Activated naive CD4-positive, alpha-beta T cell treated with anti-CD3 and anti-CD28 coated beads, Interleukin-2, amount 10 ng/mL, durations not matched to agents 7 days and 5 days (primary cell): ENCODE measurements around the gene HIGD1C.
"Not testable (repeated sequence)": the region's sequence is repeated elsewhere in the genome, so short reads cannot be mapped to it uniquely, and the experiment has no call there.

ENCODE experiments used
- CTCF ChIA-PET: fragments of 350-600 bp; sonication (Branson Sonifier 250); formaldehyde crosslinking; loops from one replicate; lab custom pipeline; 2021; ENCODE audit warnings: antibody characterized with exemption; lab: Charles Lee
- DNase-seq: peaks from one replicate; pipeline ENCODE4 v3.0.0-alpha.2; 2020
- H3K27ac Mint-ChIP-seq: one replicate; pipeline ENCODE4 v1.8.0; 2021; ENCODE audit warnings: mild to moderate bottlenecking, moderate library complexity, mixed read lengths
- H3K27me3 Mint-ChIP-seq: one replicate; pipeline ENCODE4 v1.8.0; 2021; ENCODE audit warnings: mild to moderate bottlenecking, mixed read lengths
- H3K36me3 Mint-ChIP-seq: one replicate; pipeline ENCODE4 v1.8.0; 2021; ENCODE audit warnings: mixed read lengths
- H3K4me1 Mint-ChIP-seq: one replicate; pipeline ENCODE4 v1.8.0; 2021; ENCODE audit warnings: mixed read lengths
- H3K4me3 Mint-ChIP-seq: one replicate; pipeline ENCODE4 v1.8.0; 2021; ENCODE audit warnings: mild to moderate bottlenecking, moderate library complexity, mixed read lengths
- H3K9me3 Mint-ChIP-seq: one replicate; pipeline ENCODE4 v1.8.0; 2021; ENCODE audit warnings: mixed read lengths

HIGD1C gene

DNA sequence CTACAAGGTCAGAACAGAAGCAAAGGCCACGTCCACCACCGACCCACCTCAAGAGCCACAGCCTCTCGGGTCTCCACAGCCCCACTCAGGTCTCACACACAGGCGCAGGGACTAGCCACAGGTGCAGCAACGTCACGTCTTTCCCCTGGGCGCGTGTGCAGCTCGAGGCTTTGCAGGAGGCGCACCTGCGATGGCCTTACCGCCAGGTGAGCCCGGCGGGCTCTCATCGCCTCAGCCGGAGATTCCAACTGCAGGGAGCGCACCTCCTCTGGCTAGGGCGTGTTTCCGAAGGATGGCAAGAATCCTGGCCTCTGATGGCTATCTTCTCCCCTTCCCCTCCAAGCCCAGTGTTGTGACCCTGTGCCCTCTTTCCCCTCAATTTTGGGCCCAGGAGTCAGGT, at the start of gene HIGD1C:
TSS of gene HIGD1C (plus strand) at position 35 of the 400 bp plus-strand sequence. CDS start 1,455 bp downstream, outside the sequence.
- CTCF ChIA-PET = no interaction called here
- Mint-ChIP-seq H3K36me3 (no peaks in the 10 kb centered on the region), H3K4me1 (no peaks in the 10 kb centered on the region), H3K27ac (no peak within 1 kb of the TSS), H3K27me3 (no peaks in the 10 kb centered on the region), H3K9me3 (no peaks in the 10 kb centered on the region), H3K4me3 (no peak within 1 kb of the TSS)
- no peak for DNase-seq

DNA sequence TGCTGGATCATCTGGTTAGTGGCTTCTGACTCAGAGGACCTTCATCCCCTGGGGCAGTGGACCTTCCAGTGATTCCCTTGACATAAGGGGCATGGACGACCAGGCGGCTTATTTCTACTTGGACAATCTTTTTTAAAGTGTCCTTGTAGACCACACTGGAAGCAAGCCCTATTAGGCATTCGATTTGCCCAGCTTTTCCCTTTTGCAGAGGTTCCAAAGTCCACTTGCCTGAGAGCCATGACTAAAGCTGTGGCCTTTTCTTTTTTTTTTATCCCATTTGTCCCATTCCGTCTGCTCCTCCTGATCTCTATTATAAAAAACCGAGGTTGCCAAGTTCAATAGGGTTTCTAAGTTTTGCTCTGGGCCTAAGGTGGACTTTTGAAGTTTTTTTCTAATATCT, 43.9 kb upstream of the HIGD1C start:
- CTCF ChIA-PET = not testable (repeated sequence)

DNA sequence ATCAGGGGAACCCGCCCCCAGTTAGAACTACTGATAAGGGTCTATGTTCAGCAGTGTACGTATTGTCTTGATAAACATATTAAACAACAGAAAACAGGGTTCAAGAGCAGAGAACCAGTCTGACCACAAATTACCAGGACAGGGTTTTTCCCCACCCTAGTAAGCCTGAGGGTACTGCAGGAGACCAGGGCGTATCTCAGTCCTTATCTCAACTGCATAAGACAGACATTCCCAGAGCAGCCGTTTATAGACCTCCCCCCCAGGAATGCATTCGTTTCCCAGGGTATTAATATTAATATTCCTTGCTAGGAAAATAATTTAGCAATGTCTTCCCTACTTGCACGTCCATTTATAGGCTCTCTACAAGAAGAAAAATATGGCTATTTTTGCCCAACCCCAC, 40.0 kb upstream of the HIGD1C start:
- H3K27me3 Mint-ChIP-seq = peaks cover 31% of the 10 kb centered on the region
- H3K36me3 Mint-ChIP-seq, CTCF ChIA-PET, DNase-seq, H3K4me3 Mint-ChIP-seq, H3K27ac Mint-ChIP-seq, H3K4me1 Mint-ChIP-seq: not testable (repeated sequence)
- H3K9me3 Mint-ChIP-seq = peaks cover 24% of the 10 kb centered on the region

More for the DNA sequence above, 43.9 kb upstream of the HIGD1C start:
- H3K27ac Mint-ChIP-seq, H3K4me3 Mint-ChIP-seq, H3K4me1 Mint-ChIP-seq, H3K27me3 Mint-ChIP-seq, H3K36me3 Mint-ChIP-seq, DNase-seq: not testable (repeated sequence)
- peaks cover 11% of the 10 kb centered on the region for H3K9me3 Mint-ChIP-seq

DNA sequence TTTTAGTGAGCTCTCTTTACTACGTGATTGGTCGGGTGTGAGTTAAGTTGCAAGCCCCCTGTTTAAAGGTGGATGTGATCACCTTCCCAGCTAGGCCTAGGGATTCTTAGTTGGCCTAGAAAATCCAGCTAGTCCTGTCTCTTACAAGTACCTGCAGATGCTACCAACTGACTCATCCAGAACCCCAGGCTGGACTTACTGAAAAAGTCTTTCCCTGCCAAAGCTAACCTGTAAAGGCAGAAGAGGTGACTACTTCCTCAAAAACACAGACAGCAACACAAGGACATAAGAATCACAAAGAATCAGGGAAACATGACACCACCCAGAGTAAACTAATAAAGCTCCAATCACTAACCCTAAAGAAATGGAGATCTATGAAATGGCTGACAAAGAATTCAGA, 39.1 kb upstream of the HIGD1C start:
- peaks cover 1% of the 10 kb centered on the region for H3K36me3 Mint-ChIP-seq
- H3K4me1 Mint-ChIP-seq = no peaks in the 10 kb centered on the region
- H3K4me3 Mint-ChIP-seq = no peak overlapping the region
- CTCF ChIA-PET = no interaction called here
- H3K9me3 Mint-ChIP-seq = peaks cover 27% of the 10 kb centered on the region
- no peak for DNase-seq
- no peak overlapping the region for H3K27ac Mint-ChIP-seq
- peaks cover 32% of the 10 kb centered on the region for H3K27me3 Mint-ChIP-seq

DNA sequence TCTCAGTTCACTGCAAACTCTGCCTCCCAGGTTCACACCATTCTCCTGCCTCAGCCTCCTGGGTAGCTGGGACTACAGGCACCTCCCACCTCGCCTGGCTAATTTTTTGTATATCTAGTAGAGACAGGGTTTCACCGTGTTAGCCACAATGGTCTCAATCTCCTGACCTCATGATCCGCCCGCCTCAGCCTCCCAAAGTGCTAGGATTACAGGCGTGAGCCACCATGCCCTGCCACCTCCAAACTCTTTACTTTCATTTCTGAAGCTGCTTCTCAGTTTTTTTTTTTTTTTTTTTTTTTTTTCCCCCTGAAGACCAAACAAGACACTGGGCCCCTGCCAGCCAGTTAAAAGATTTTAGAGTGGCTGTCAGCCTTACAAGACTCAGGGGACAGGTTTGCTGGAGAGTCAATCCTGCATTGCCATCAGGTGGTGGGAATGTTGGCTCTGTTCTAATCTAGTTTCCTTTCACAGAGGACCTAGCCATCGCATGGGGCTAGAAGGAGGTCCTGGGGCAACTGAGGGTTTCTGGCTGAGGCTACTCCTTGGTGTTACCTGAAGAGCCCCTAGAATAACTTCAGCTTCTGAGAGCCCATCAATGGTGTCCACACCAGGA, 37.4 kb upstream of the HIGD1C start:
- no peak overlapping the region for H3K4me3 Mint-ChIP-seq
- H3K9me3 Mint-ChIP-seq = peaks cover 30% of the 10 kb centered on the region
- H3K27ac Mint-ChIP-seq = no peak overlapping the region
- peaks cover 1% of the 10 kb centered on the region for H3K36me3 Mint-ChIP-seq
- H3K27me3 Mint-ChIP-seq = peaks cover 32% of the 10 kb centered on the region
- peaks cover 6% of the 10 kb centered on the region for H3K4me1 Mint-ChIP-seq
- CTCF ChIA-PET = no interaction called here
- DNase-seq = no peak

DNA sequence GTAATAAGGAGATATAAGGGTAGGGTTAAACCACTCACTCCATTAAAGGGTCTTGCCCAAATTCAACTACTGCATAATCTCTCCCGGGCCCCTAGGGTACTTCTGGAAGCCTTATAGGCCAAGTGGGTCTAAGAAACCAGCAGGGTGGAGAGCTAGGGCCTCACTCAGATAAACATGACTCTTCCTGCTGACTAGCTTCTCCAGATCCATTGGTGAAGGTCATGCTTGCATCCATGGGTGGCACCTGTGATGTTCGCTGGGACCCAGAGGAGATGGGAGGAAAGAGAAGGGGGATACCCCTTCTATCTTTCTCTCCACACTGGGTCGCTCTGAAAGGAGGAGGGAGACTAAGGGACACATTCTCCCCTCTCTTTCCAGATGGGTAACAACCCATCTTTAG, 36.1 kb upstream of the HIGD1C start:
- Mint-ChIP-seq H3K27ac (no peak overlapping the region), H3K9me3 (peaks cover 26% of the 10 kb centered on the region), H3K36me3 (peaks cover 1% of the 10 kb centered on the region), H3K4me1 (peaks cover 6% of the 10 kb centered on the region), H3K4me3 (no peak overlapping the region), H3K27me3 (peaks cover 27% of the 10 kb centered on the region)
- DNase-seq = no peak
- CTCF ChIA-PET = interaction anchor here (0.6 kb wide), 1 partner anchor 32 kb away, joined by 3 read pairs; no protein-coding TSS in a partner anchor

DNA sequence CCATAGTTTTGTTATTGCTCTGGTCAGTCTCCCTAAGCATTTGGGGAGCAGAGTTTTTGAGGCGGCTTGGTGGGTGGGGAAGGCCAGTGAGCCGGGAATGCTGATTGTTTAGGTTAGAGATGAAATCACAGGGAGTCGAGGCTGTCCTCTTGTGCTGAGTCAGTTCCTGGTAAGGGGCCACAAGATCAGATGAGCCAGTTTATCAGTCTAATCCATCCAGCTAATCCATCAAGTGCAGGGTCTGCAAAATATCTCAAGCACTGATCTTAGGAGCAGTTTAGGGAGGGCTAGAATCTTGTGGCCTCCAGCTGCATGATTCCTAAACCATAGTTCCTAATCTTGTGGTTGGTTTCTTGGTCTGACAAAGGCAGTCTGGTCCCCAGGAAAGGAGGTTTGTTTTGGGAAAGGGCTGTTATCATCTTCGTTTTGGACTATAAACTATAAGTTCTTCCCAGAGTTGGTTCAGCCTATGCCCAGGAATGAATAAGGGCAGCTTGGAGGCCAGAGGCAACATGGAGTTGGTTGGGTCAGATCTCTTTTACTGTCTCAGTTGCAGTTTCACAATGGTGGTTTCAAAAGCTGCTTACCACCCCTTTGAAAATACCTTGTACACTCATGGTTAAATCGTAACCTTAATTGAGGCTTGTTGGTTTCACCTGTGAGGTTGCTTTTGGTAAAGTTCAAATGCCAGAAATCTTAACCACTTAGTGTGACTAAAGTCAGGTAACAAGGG, 33.6 kb upstream of the HIGD1C start:
- CTCF ChIA-PET = no interaction called here
- peaks cover 25% of the 10 kb centered on the region for H3K27me3 Mint-ChIP-seq
- H3K9me3 Mint-ChIP-seq = peaks cover 19% of the 10 kb centered on the region
- peaks cover 1% of the 10 kb centered on the region for H3K36me3 Mint-ChIP-seq
- H3K4me3 Mint-ChIP-seq = no peak overlapping the region
- peaks cover 14% of the 10 kb centered on the region for H3K4me1 Mint-ChIP-seq
- no peak overlapping the region for H3K27ac Mint-ChIP-seq
- DNase-seq = no peak

DNA sequence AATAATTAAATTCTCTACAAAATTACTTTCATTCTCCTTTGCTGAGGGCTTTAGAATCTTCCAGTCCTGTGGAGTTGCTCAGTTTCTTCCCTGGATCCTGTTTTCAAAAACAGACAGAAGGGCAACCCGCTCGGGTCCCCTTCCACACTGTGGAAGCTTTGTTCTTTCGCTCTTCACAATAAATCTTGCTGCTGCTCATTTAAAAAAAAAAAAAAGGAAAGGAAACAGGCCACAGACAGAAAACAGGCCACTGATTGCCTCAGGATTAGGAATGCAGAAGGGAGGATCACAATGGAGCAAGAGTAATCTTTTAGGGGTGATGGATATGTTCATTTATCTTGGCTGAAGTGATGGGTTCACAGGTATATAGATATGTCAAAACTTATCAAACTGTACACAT, 29.5 kb upstream of the HIGD1C start:
- Mint-ChIP-seq H3K9me3 (peaks cover 4% of the 10 kb centered on the region), H3K4me3 (no peak overlapping the region), H3K27ac (no peak overlapping the region), H3K36me3 (no peaks in the 10 kb centered on the region), H3K27me3 (peaks cover 9% of the 10 kb centered on the region), H3K4me1 (peaks cover 31% of the 10 kb centered on the region)
- DNase-seq = no peak
- CTCF ChIA-PET = interaction anchor here (1.2 kb wide), 2 partner anchors 9 to 77 kb away, joined by 3 to 4 read pairs; no protein-coding TSS in a partner anchor

DNA sequence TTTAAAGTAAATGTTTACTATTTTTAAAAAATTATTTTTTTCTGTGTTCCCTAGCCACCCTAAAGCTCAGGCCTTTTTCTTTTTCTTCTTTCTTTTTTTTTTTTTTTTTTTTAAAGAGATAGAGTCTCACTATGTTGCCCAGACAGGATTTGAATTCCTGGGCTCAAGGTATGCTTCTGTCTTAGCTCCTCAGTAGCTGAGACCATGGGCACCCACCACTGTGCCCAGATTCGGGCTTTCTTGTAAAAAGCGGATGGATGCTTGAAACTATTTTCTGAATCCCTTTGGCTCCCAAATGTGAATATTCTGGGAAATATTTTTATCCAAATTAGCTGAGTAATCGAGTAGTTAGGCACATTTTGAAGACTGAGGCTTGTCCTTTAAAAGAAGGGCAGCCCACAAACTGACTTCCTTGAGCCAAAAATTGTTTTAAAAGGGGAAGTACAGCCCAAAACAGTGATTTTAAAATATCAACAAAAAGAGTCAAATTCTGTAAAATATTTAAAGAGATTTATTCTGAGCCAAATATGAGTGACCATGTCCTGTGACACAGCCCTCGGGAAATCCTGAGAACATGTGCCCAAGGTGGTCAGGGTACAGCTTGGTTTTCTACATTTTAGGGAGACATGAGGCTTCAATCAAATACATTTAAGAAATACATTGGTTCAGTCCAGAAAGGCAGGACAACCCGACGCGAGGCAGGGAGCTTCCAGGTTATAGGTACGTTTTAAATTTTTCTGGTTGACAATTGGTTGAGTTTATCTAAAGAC, 28.8 kb upstream of the HIGD1C start:
- Mint-ChIP-seq H3K4me1 (peaks cover 32% of the 10 kb centered on the region), H3K9me3 (no peaks in the 10 kb centered on the region), H3K27me3 (peaks cover 9% of the 10 kb centered on the region), H3K4me3 (peak overlapping the region; percentile 39), H3K36me3 (no peaks in the 10 kb centered on the region), H3K27ac (no peak overlapping the region)
- CTCF ChIA-PET = interaction anchor here (0.7 to 1.2 kb wide), 3 partner anchors 9 to 98 kb away, joined by 3 to 4 read pairs (median 4); no protein-coding TSS in a partner anchor
- no peak for DNase-seq

DNA sequence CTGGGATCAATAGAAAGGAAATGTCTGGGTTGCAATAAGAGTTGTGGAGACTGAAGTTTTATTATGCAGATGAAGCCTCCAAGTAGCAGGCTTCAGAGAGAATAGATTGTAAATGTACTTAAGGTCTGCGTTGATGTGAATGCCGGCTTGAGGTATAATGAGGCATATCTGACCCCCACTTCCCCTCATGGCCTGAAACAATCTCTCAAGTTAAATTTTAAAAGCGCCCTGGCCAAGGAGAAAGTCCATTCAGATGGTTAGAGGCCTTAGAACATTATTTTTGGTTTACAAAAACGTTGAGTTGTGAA, 28.3 kb upstream of the HIGD1C start:
- CTCF ChIA-PET = interaction anchor here (0.7 to 1.6 kb wide), 2 partner anchors 98 to 159 kb away, joined by 4 to 5 read pairs; no protein-coding TSS in a partner anchor
- DNase-seq = no peak
- H3K36me3 Mint-ChIP-seq = no peaks in the 10 kb centered on the region
- H3K4me3 Mint-ChIP-seq = peak overlapping the region; percentile 39
- peaks cover 9% of the 10 kb centered on the region for H3K27me3 Mint-ChIP-seq
- no peaks in the 10 kb centered on the region for H3K9me3 Mint-ChIP-seq
- peaks cover 28% of the 10 kb centered on the region for H3K4me1 Mint-ChIP-seq
- no peak overlapping the region for H3K27ac Mint-ChIP-seq

DNA sequence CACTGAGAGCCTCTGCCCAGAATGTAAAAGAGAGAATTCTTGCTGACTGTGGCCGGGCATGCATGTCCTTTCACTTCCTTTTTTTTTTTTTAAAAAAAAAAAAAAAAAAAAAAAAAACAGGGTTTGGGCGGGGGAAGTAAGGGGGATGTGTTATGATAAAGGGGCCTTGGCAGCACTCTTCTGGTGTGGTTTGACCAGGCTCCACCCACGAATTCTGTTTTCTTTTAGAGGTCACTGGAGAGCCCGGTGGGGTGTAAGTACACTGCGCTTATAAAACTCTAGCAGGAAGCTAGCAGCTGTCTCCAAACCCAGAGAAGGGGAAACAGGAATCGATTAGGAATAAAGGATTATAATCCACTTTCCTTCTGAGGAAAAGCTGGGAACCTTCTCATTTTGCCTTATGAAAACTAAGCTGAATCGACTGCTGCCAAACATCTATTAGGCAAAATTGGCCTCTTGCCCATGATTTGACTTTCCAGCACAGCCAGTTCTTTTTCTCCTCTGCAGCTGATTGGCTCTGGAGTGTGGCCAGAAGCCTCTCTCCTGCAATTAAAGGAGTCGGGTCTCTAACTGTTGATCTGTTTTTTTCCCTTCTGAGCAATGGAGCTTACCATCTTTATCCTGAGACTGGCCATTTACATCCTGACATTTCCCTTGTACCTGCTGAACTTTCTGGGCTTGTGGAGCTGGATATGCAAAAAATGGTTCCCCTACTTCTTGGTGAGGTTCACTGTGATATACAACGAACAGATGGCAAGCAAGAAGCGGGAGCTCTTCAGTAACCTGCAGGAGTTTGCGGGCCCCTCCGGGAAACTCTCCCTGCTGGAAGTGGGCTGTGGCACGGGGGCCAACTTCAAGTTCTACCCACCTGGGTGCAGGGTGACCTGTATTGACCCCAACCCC, 27.7 kb upstream of the HIGD1C start:
- H3K4me3 Mint-ChIP-seq = peak overlapping the region; percentile 56
- DNase-seq = peak; percentile 49
- H3K9me3 Mint-ChIP-seq = no peaks in the 10 kb centered on the region
- CTCF ChIA-PET = interaction anchor here (0.5 to 1.6 kb wide), 2 partner anchors 62 to 159 kb away, joined by 3 to 5 read pairs; no protein-coding TSS in a partner anchor
- H3K27ac Mint-ChIP-seq = no peak overlapping the region
- peaks cover 9% of the 10 kb centered on the region for H3K27me3 Mint-ChIP-seq
- H3K36me3 Mint-ChIP-seq = no peaks in the 10 kb centered on the region
- H3K4me1 Mint-ChIP-seq = peaks cover 28% of the 10 kb centered on the region

DNA sequence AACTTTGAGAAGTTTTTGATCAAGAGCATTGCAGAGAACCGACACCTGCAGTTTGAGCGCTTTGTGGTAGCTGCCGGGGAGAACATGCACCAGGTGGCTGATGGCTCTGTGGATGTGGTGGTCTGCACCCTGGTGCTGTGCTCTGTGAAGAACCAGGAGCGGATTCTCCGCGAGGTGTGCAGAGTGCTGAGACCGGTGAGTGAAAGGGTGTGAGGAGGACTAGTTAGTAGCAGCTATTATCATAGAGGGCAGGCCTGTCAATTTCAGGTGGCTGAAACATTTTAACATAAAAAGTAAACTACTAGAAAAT, 27.0 kb upstream of the HIGD1C start:
- H3K4me3 Mint-ChIP-seq = peak overlapping the region; percentile 31
- CTCF ChIA-PET = interaction anchor here (0.5 to 1.6 kb wide), 2 partner anchors 62 to 160 kb away, joined by 3 to 5 read pairs; no protein-coding TSS in a partner anchor
- DNase-seq = no peak
- H3K27me3 Mint-ChIP-seq = peaks cover 9% of the 10 kb centered on the region
- no peaks in the 10 kb centered on the region for H3K9me3 Mint-ChIP-seq
- no peaks in the 10 kb centered on the region for H3K36me3 Mint-ChIP-seq
- H3K27ac Mint-ChIP-seq = peak overlapping the region; percentile 42
- peaks cover 28% of the 10 kb centered on the region for H3K4me1 Mint-ChIP-seq

DNA sequence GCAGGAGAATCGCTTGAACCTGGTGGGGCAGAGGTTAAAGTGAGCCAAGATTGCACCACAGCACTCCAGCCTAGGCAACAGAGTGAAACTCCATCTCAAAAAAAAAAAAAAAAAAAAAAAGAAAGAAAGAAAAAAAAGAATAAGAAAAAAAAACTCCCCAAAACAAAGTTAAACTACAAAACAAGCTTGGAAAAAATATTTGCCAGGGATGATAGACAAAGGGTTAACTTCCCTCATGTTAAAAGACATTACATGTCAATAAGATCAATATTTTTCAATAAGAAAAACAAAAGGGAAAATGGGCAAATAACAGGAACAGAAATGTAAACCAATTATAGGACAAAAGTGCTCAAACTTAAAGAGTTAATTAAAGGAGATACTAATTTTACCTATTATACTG, 26.4 kb upstream of the HIGD1C start:
- Mint-ChIP-seq H3K4me1 (peaks cover 28% of the 10 kb centered on the region), H3K27ac (no peak overlapping the region)

More for the DNA sequence above, 26.4 kb upstream of the HIGD1C start:
- CTCF ChIA-PET = no interaction called here
- no peak for DNase-seq
- no peaks in the 10 kb centered on the region for H3K9me3 Mint-ChIP-seq
- peaks cover 9% of the 10 kb centered on the region for H3K27me3 Mint-ChIP-seq
- H3K36me3 Mint-ChIP-seq = no peaks in the 10 kb centered on the region
- no peak overlapping the region for H3K4me3 Mint-ChIP-seq
